Measurements from ENCODE around the gene MIA2.
"Not testable (repeated sequence)": the region's sequence is repeated elsewhere in the genome, so short reads cannot be mapped to it uniquely, and the experiment has no call there.

MIA2 gene

GRCh38 chr14:39233680-39234326 lies at the start of gene MIA2:
TSS of gene MIA2 (plus strand) at chr14:39233915. CDS start at chr14:39234115, 200 bp downstream.
- no peak for DNase-seq

GRCh38 chr14:39184628-39185255 lies 49.0 kb upstream of the MIA2 start:
- DNase-seq: no peak

GRCh38 chr14:39185256-39186049 lies 48.3 kb upstream of the MIA2 start:
- DNase-seq: no peak

- no peak for DNase-seq
Observed at GRCh38 chr14:39186941-39187525, 46.7 kb upstream of the MIA2 start.

GRCh38 chr14:39203659-39204606 lies 29.8 kb upstream of the MIA2 start:
- no peak for DNase-seq

GRCh38 chr14:39207430-39207829 lies 26.3 kb upstream of the MIA2 start:
- DNase-seq: not testable (repeated sequence)

- no peak for DNase-seq
Observed at GRCh38 chr14:39211109-39211741, 22.5 kb upstream of the MIA2 start.

GRCh38 chr14:39212034-39212433 lies 21.7 kb upstream of the MIA2 start:
- no peak for DNase-seq

- no peak for DNase-seq
Observed at GRCh38 chr14:39212693-39213092, 21.0 kb upstream of the MIA2 start.

GRCh38 chr14:39217214-39217879 lies 16.4 kb upstream of the MIA2 start:
- no peak for DNase-seq

GRCh38 chr14:39218171-39218769 lies 15.4 kb upstream of the MIA2 start:
- no peak for DNase-seq

- no peak for DNase-seq
Observed at GRCh38 chr14:39219075-39219499, 14.6 kb upstream of the MIA2 start.

GRCh38 chr14:39220473-39220872 lies 13.2 kb upstream of the MIA2 start:
- DNase-seq: not testable (repeated sequence)

GRCh38 chr14:39228044-39228443 lies 5.7 kb upstream of the MIA2 start:
- DNase-seq: no peak

- DNase-seq: no peak
Observed at GRCh38 chr14:39228509-39229221, 5.0 kb upstream of the MIA2 start.

- DNase-seq: no peak
Observed at GRCh38 chr14:39229222-39229543, 4.5 kb upstream of the MIA2 start.

GRCh38 chr14:39229601-39230110 lies 4.1 kb upstream of the MIA2 start:
- no peak for DNase-seq

GRCh38 chr14:39230416-39231035 lies 3.2 kb upstream of the MIA2 start:
- DNase-seq: no peak

GRCh38 chr14:39231751-39232553 lies 1.8 kb upstream of the MIA2 start:
- DNase-seq: not testable (repeated sequence)
